ENCODE data around the gene PSMB5. TPM values are rescaled to one million over a fixed set of nuclear protein-coding genes. Genes with fewer than 3 reads are reported as not detected.
A peak's percentile ranks its signal among the peaks of the same experiment; 100 is the strongest.

Gene PSMB5
- total and polyA plus RNA-seq, 2 of the 13 experiments (the other 11 are each of a cell fraction or from before 2014, with no cell fraction given): 705 to 871 TPM

DNA sequence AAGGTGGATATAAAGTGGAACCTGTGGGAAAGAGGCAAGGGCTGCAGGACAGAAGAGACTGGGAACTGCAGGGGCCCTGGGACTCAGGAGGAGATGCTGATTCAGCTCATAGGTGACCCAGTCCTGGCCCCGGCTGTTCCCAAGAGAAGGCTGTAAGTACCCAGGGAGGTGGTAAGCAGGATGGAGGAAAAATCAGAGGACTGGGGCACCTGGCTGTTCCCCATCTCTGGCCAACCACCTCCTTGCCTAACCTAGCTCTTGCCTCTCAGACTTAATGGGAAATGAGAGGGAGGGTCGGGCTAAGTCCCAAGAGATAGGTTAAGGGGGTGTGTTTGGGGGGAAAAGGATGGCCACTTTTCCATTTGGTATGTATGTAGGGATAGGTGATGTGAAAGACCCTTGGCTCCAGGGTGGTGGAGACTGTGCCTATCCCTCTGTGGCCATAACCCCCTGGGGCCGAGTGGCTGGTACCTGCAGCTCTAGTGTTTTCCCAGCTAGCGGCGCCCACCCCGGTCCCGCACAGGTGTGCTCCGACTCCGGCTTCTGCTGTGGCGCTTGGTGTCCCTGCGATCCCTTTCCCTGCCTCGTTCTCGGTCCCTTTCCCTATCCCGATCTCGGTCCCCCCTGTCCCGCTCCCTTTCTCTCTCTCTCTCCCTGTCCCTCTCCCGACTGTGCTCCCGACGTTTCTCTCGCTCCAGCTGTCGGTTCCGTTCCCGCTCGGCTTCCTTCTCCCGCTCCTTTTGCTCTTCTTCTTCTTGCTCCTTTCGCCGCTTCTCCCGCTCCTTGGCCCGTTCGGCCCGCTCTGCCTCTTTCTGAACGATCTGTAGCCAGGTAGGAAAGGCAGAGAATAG lies 24.2 kb upstream of the PSMB5 start (continued):
- TF ChIP-seq, protein P1, sequence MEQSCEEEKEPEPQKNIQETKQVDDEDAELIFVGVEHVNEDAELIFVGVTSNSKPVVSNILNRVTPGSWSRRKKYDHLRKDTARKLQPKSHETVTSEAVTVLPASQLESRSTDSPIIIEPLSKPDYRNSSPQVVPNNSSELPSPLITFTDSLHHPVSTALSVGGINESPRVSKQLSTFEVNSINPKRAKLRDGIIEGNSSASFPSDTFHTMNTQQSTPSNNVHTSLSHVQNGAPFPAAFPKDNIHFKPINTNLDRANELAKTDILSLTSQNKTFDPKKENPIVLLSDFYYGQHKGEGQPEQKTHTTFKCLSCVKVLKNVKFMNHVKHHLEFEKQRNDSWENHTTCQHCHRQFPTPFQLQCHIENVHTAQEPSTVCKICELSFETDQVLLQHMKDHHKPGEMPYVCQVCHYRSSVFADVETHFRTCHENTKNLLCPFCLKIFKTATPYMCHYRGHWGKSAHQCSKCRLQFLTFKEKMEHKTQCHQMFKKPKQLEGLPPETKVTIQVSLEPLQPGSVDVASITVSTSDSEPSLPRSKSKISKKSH (CRISPR knock-in tag; IDR thresholded peaks at IDR 0.05; ENCODE audit: borderline replicate concordance): peak; percentile 66; the same call in 1 of the 2 replicates
- TF ChIP-seq ZNF598 (CRISPR knock-in tag; IDR thresholded peaks at IDR 0.05; ENCODE audit: borderline replicate concordance) (peak; percentile 53; the same call in 1 of the 2 replicates), HNRNPK (IDR thresholded peaks at IDR 0.05; ENCODE audit: low read depth, low read length, poor library complexity, severe bottlenecking) (peak; percentile 52), POLR2AphosphoS5 (IDR thresholded peaks at IDR 0.05; ENCODE audit: low read depth, low read length) (peak; percentile 20; the same call in 1 of the 2 replicates), PHF5A (CRISPR knock-in tag; IDR thresholded peaks at IDR 0.05; ENCODE audit: low read depth, unreplicated experiment) (peak; percentile 4), POLR2G (IDR thresholded peaks at IDR 0.05; ENCODE audit: low read depth, low read length) (0 out of 2 replicates have a peak, but pooled peaks have one; percentile 18), POLR2A (IDR thresholded peaks at IDR 0.05; ENCODE audit: insufficient read depth in 1 of 2, low read depth in 2 of 2, low read length in 2 of 2) (0 out of 4 replicates have a peak, but pooled peaks of 1 of the 2 experiments have one; percentile 34), CAMTA2 (CRISPR knock-in tag; IDR thresholded peaks at IDR 0.05; ENCODE audit: borderline replicate concordance) (0 out of 2 replicates have a peak, but pooled peaks have one; percentile 21), NR2C2 (CRISPR knock-in tag; IDR thresholded peaks at IDR 0.05; ENCODE audit: borderline replicate concordance) (no peak), FOXA1 (IDR thresholded peaks at IDR 0.05) (0 out of 2 replicates have a peak, but pooled peaks have one; percentile 15), FOXA1 (CRISPR knock-in tag; IDR thresholded peaks at IDR 0.05) (no peak)
- TF ChIP-seq, protein P2, sequence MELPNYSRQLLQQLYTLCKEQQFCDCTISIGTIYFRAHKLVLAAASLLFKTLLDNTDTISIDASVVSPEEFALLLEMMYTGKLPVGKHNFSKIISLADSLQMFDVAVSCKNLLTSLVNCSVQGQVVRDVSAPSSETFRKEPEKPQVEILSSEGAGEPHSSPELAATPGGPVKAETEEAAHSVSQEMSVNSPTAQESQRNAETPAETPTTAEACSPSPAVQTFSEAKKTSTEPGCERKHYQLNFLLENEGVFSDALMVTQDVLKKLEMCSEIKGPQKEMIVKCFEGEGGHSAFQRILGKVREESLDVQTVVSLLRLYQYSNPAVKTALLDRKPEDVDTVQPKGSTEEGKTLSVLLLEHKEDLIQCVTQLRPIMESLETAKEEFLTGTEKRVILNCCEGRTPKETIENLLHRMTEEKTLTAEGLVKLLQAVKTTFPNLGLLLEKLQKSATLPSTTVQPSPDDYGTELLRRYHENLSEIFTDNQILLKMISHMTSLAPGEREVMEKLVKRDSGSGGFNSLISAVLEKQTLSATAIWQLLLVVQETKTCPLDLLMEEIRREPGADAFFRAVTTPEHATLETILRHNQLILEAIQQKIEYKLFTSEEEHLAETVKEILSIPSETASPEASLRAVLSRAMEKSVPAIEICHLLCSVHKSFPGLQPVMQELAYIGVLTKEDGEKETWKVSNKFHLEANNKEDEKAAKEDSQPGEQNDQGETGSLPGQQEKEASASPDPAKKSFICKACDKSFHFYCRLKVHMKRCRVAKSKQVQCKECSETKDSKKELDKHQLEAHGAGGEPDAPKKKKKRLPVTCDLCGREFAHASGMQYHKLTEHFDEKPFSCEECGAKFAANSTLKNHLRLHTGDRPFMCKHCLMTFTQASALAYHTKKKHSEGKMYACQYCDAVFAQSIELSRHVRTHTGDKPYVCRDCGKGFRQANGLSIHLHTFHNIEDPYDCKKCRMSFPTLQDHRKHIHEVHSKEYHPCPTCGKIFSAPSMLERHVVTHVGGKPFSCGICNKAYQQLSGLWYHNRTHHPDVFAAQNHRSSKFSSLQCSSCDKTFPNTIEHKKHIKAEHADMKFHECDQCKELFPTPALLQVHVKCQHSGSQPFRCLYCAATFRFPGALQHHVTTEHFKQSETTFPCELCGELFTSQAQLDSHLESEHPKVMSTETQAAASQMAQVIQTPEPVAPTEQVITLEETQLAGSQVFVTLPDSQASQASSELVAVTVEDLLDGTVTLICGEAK (IDR thresholded peaks at IDR 0.05): no peak
- TF ChIP-seq, protein P2 (CRISPR knock-in tag; IDR thresholded peaks at IDR 0.05): peak; percentile 42; the same call in 1 of the 2 replicates
- TF ChIP-seq, protein P3, sequence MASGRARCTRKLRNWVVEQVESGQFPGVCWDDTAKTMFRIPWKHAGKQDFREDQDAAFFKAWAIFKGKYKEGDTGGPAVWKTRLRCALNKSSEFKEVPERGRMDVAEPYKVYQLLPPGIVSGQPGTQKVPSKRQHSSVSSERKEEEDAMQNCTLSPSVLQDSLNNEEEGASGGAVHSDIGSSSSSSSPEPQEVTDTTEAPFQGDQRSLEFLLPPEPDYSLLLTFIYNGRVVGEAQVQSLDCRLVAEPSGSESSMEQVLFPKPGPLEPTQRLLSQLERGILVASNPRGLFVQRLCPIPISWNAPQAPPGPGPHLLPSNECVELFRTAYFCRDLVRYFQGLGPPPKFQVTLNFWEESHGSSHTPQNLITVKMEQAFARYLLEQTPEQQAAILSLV (CRISPR knock-in tag; IDR thresholded peaks at IDR 0.05; ENCODE audit: borderline replicate concordance): no peak
- TF ChIP-seq, protein P4, sequence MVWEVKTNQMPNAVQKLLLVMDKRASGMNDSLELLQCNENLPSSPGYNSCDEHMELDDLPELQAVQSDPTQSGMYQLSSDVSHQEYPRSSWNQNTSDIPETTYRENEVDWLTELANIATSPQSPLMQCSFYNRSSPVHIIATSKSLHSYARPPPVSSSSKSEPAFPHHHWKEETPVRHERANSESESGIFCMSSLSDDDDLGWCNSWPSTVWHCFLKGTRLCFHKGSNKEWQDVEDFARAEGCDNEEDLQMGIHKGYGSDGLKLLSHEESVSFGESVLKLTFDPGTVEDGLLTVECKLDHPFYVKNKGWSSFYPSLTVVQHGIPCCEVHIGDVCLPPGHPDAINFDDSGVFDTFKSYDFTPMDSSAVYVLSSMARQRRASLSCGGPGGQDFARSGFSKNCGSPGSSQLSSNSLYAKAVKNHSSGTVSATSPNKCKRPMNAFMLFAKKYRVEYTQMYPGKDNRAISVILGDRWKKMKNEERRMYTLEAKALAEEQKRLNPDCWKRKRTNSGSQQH (CRISPR knock-in tag; IDR thresholded peaks at IDR 0.05; ENCODE audit: low read depth): no peak
